HPDE6-E6E7 (cell line): Measurements from ENCODE around the gene RHOG.

ENCODE experiments used
- DNase-seq: peaks from one replicate; pipeline ENCODE4 v3.0.0; 2011; ENCODE audit warnings: missing footprints; ENCODE audit errors: extremely low spot score

Gene RHOG

DNA sequence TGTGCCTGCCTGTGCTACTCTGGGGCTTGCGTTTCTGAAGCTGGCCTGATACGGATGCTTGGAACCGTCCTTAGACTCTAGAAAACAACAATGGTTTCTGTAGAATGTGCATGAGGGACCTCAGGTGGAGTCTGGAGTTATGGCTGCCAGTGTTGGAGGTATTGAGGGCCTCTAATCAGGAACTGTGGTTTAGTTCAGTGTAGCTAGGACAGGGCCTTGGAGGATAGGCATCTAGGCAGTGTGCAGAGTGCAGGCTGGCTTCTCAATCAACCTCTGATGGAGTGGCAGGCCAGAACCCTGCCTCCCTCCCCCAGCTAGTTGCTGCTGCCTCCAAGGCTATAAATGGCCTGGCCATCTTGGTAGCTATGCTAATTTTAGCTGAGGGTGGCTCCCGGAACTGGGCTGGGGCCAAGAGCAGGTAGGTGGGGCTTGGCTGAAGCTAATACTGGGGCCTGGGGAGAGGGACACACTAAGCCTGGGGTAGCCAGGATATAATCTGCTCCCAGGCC, 18.7 kb upstream of the RHOG start:
- DNase-seq: no peak

DNA sequence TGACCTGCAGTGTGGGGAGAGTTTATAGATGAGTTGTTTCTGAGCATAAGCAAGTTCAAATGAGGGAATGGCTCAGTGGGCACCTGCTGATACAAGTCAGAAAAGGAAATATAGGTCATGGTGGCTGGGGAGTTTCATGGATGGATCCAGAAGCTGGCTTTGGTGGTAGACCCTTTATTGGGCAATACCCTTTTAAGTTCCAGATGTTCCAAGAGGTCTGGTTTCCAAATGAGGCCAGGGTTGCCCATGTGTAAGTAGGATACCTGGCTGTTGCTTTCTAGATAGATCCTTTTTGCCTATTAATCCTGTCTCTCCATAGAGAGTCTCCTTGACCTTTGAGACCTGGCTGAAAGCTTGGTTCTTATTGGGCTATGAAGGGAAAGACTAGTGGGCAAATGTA, 16.9 kb upstream of the RHOG start:
- no peak for DNase-seq

DNA sequence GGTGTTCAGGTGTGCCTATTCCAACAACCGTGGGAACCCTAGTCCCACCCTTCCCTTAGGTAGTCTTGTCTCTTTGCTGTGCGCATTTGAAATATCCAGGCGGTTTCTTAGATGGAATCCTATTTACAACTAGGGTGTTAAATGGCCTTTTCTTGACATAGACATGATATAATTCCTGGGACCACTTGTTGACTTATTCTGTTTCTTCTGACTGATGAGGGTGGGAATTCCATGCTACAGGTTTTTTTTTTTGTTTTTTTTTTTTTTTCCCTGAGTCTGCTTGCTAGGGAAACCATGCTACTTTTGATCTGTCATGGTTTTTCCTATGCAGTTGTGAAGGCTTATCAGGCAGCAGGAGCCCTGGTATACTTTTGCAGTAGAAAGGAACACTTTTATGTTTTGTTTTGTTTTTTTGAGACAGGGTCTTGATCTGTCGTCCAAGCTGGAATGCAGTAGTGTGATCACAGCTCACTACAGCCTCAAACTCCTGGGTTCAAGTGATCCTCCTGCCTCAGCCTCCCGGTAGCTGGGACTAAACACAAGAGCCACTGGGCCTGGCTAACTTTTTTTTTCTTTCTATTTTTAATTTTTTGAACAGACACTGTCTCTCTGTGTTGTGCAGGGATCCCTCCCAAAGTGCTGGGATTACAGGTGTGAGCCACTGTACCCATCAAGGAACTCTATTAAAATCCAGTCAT, 16.2 kb upstream of the RHOG start:
- no peak for DNase-seq

DNA sequence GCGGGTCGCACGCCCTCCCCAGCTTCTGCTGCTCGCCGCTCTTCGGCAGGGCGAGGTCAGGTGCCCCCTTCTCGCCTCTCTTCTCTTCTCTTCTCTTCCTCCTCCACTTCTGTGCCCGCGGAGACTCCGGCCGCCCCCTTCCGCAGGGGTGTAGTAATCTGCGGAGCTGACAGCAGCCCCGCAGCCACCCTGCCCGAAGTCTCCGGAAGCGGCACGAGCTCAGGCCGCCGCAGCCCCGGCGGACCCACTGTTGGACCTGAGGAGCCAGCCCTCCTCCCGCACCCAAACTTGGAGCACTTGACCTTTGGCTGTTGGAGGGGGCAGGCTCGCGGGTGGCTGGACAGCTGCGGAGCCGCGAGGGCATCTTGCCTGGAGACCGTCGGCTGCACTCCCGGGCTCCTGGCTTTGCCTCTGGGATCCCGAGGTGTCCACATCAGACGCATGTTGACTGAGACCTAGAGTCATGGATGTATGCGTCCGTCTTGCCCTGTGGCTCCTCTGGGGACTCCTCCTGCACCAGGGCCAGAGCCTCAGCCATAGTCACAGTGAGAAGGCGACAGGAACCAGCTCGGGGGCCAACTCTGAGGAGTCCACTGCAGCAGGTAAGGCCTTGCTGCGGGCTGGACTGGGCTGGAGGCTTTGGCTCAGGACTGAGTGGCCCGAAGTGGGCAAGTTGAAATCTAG, 15.2 kb upstream of the RHOG start:
- no peak for DNase-seq

DNA sequence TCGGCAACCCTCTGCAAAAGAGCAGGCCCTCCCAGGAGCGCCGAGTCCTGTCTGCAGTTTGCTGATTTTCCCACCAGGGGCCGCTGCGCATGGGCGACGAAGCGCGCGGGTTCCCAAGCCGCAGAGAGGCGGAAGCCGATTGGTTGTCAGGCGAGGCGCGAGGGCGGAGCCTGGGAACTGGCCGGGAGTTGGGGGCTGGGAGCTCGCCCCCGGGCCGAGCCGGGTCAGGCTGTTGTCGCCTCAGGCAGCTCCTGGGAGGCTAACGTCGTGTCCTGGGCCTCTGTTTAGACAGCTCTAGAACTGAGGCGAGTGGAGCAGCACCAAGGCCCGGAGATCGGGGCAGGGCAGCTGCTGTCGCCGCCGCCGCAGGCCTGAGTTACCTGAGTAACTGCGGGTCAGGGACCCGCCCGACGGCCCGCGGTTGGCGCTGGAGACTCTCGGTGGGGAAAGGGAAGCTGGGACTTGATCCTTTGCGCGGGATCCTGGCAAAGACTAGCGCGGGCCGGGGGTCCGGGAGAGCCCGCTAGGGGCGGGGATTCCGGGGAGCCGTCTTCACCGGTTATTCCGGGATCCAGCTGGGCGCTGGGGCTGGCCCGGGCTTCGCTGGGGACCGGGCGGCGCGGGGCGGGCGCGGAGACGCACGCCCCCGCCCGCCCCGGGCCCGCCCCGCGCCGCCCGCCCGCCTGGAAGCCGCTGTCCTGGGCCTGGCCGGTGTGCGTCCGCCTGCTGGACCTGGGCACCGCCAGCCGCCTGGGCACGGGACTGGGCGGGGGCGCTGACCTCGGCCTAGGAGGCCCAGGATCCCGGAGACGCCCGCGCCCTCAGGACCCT, 14.4 kb upstream of the RHOG start, which contains the start of gene STIM1:
TSS of gene STIM1 (plus strand) at position 688 of the 831 bp plus-strand sequence. CDS start 607 bp downstream, outside the sequence.
- peak; percentile 83 for DNase-seq

DNA sequence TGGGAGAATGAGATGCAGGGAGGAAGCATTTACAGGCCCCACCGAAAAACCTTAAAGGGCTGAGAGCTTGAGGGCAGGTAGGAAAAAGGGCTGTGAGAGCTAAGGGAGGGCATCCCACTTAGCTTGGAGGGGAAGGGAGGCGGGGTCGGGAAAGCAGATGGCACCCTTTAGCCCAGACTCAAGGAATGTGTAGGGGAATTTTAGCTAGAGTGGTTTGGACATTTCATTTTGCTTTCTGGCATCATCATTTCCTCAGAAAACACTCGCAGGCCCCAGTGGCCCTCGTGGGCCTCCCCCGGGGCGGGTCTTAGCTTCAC, 13.9 kb upstream of the RHOG start:
- DNase-seq: no peak

DNA sequence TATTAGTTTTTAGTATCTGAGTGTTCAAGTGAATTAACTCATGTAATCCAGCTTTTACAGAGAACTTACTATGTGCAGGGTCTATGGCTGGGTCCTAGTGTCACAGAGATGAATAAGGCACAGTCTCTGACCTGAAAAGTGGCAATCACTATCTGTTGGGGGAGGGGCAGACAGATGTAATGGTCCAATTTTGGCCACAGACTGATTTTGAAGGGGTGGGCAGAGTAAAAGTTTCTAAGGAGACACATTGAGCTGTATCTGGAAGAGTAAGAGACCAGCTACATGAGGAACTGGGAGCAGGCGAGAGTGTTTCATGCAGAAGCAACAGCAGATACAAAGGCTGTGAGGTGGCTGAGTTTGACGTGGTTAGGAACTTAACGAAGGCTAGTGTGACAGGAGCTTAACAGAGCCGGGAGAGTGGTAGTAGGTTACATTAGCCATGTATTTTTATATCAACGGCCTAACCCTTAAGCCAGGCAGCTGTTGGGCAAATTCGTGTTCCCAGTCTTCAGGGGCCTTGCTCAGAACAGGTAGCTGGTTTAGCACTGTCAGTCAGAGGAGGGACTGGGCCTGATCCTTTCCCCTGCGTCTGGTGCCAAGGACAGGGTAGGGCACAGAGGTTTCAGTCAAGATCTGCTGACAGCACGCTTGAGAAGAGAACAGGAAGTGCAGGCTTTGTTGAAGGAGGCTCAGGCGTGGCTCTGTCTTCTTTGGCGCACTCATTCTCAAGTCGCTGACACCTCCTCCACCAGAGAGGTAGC, 13.3 kb upstream of the RHOG start:
- no peak for DNase-seq

DNA sequence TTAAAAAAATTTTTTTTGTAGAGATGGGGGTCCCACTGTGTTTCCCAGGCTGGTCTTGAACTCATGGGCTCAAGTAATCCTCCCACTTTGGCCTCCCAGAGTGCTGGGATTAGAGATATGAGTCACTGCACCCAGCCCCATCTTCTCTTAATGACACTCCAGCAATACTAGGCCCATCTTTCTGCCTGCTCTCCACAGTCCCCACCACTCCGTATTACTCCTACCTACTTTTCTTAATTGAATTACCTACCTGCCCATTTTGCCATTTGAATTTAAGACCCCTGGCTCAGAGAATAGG, 12.7 kb upstream of the RHOG start:
- no peak for DNase-seq

DNA sequence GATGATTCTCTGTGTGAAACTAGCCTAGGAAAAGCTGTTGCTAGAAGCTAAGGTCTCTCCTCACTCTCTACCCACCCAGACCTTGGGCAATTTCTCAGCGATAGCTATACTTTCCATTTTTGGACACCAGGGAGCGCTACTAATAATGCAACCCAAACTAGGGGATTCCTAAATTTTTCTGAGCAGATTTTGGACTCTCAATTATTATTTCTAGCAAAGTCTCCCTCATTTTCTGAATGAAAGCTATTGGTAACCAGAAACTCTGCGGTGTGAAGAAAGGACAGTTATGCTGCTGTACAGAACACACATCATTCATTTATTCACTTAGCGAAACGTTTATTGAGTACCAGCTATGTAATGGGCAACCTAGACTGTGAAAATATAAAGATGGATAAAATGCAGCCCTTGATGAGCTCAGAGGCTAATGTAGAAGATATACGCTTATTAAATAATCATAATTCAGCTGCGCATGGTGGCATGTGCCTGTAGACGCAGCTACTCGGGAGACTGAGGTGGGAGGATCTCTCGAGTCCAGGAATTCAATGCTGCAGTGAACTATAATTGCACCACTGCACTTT, 8.6 kb upstream of the RHOG start:
- DNase-seq: no peak

DNA sequence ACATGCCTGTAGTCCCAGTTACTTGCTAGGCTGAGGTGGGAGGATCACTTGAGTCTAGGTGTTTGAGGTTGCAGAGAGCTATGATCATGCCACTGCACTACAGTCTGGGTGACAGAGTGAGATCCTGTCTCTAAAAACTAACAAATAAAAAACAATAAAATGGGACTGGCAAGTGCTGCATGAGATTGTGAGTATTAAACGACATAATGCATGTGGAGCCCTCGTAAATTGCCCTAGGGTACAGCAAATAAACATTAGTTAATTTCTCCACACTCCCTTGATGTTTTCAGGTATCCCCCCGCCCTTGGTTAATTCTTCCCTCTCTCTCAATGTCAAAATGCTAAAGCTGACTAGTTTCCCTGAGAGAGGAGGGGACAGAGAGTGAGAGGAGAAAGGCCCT, 4.9 kb upstream of the RHOG start:
- no peak for DNase-seq

DNA sequence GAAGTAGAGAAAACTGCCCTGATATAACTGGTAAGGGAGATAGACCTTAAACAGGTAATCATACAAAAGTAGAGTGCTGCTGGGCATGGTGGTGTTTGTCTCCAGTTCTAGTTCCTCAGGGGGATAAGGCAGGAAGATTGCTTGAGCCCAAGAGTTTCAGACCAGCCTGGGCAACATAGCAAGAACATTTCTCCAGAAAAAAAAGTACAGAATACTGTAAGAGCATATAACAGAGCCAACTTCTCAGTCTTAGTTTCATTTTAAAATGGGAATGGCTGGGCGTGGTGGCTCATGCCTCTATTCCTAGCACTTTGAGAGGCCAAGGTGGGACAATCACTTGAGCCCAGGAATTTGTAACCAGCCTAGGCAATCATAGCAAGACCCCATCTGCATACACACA, 4.5 kb upstream of the RHOG start:
- DNase-seq: no peak

DNA sequence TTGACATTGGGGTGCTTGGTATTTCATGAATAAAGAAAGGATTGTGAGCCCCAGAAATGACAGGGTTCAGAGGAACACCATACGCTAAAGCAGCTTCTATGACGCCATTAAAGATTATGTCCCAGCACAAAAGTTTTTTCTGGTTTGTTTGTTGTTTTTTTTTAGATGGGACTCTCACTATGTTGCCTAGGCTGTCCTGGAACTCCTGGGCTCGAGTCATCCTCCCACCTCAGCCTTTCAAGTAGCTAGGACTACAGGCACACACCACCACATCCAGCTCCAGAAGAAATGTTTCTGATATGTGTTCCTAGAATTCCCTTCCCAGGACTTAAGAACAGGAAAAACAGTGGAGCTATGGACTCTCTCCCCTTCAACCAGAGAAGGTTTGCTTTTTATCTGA, 2.6 kb upstream of the RHOG start:
- no peak for DNase-seq

DNA sequence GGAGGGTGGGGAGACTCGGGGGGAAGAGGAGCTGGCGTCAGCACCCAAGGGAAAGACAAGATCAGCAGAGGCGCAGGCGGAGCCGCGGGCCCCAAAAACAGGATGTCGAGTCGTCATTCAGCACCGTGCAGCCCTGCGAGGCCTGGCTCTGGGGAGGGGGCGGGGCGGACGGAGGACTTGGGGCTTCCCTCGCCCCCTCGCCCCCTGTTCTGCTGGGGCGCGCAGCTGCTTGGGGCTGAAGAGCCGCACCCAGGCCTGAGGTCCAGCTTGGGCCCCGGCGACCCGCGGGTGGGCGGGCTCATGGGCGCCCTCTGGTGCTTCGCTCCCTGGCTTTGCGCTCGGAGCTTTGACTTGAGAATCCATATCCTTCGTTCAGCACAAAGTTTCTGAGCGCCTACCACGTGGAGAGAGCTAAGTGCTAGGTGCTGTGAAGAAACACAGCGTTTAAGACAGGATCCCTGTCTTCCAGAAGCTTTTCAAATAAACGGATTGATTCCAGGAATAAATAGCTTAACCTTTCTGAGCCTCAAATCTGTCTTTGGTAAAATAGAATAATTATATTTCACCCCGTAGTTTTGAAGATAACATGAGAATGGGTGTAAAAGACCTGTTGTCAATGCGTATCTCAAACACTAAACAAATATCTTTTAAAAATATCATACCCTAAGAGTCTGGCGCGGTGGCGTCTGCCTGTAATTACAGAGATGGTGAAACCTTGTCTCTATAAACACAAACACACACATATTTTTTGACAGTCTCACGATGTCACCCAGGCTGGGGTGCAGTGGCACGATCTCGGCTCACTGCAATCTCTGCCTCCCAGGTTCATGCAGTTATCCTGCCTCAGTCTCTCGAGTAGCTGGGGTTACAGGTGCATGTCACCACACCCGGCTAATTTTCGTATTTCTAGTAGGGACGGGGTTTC, 929 bp upstream of the RHOG start:
- peak; percentile 54 for DNase-seq

DNA sequence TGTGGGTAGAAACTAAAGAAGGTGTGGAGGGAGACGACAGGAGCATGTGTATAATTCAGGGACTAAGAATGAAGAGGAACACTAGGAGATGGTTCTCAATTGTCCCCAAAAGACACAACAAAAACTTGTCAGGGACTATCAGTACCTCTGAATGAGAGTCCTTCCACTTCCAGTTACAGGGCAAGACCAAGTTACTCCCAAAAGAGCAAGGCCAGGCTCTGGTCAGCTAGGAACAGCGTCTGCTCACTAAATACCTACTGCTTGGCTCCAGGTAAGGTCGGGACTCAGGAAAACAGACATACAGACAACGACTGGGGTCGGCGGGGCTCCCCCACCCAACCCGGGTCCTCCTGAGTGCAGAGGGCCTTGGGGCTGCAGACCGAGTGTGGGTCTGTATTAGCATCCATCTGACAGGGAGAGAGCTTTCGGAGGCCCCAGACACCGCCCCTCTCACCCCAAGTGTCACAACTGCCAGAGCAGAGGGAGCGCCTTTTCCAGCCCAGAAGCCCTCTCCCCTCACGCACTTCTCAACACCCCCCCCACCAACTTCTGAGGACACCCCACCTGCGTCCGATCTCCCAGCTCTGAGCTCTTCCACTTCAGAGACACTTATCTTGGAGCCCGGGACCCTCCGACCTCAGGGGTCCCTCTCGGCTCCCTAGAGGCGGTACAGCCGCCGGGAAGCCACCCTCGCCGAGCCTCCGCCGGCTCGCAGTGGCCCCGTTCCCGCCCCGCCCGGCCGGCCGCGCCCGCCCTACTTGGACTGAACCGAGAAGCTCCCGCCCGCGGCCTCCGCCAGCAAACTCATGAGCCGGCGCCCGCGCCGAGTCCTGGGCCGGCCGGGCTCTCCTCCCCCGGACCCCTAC, 522 bp downstream of the RHOG start:
- DNase-seq: no peak

DNA sequence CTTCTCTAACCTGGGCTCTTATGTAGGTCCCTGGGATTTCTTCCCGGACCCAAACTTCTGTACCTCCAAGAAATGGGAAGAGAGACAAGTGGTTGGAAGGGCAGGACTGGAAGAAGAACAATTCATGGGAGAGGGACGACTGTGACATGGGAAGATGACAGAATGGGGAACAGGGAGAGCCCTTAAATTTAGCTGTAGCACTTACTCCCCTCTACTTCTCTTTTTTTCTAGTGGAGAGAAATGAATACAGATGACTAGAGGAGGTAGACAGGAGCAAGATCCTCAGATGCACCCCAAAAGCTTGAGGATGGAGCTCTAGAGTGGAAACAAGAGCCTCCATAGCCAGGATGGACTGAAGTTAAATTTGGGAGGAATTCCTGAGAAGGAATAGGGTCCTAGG, 2.3 kb downstream of the RHOG start:
- DNase-seq: no peak

DNA sequence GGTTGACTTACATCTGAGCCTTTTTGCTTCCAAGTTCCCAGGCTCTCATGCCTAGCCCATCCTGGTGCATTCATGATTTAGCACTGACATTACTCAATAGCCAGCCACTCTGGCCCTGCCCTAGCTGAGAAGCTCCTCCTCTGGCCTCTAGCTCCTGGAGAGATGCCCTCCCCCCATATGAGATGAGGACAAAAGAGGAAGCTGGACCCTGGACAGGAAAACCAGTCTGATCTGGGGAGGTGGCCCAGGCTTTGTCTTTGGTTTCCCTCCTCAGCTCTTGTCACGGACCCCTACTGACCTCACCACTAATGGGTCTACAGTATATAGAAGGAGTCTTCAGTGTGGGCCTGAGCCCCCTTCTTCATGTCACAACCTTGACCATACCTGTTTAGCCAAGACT, 3.0 kb downstream of the RHOG start:
- DNase-seq: no peak

DNA sequence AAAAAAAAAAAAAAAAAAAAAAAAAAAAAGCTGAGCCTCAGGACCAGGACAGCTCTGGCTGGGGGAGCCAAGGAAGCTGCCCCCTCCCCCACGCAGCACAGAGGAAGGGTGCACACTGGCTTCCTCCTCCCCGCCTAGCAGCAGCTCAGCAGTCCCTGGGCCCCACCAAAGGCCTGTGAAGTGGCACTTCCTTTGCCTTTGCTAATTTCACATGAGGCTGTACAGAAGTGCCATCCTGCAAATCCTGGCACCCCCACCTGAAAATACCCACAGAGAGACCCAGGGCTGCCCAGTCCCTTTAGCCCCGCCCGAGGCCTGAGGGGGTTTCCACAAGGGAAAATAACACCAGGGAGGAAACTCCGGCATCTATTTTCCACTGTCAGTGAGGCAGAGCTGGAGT, 3.9 kb downstream of the RHOG start:
- DNase-seq: no peak

DNA sequence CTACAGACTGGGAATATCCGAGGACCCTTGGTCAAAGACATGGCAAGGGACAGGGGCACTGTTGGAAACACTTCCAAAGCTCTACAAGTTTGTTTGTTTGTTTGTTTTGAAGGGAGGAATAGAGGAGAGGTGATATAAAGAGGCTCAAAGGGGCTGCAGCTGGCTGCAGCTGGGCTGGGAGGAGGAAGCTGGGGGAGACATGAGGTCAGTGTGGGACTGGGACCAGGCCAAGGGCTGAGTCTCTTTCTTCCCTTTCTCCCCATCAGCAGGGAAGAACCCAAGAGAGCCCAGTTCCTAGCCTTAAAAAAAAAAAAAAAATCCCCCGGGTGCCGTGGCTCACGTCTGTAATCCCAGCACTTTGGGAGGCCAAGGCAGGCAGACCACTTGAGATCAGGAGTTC, 5.0 kb downstream of the RHOG start:
- DNase-seq: no peak

DNA sequence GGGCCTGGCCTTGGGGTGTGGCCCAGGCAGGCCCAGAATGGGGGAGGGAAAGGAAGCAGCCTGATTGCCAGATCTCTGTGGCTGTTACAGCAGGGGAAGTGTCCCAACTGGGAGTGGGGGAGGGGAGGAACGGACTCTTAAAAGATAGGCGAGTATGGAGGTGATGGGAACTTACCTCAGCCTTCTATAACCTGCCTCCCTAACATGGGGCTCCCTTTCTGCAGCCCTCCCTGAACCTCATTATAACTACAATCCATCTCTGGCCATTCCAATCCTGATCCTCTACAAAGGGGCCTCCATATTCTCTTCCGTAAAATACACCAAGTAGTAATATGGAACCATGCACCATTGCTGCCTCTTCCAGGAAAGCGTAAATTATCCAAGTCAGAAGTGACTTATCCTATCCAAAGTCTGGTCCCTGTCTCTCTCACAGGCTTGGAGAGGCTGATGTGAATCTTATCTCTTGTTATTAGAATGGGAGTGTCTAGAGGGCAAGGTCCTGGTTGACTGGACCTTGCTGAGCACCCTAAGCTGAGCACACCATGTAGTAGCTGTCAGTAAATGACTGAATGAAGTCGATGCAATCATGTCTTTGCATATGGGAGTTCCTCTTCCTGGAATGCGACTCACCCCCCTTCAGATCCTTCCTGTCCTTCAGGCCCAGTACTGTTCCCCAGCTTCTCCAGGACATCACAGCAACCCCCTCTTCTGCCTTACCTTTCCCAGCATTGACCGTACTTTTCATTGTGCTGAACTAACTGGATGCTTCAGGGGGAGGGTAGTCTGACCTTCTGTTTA, 5.9 kb downstream of the RHOG start:
- DNase-seq: no peak
